Transverse colon (tissue), 4 donors: ENCODE data around the gene NAALAD2. TPM values are rescaled to one million over a fixed set of nuclear protein-coding genes. Genes with fewer than 3 reads are reported as not detected.

Source experiments
- DNase-seq: peaks from one replicate; pipeline ENCODE4 v3.0.0-alpha.2; 2019
- H3K27ac ChIP-seq, 4 donors: fragments of 200-600 bp; sonication (generic); 2 replicates each; pipeline ENCODE4 v1.5.1; 2016 to 2018; ENCODE audit warnings: inconsistent platforms in 4 of 4
- H3K27me3 ChIP-seq: fragments of 200-600 bp; sonication (generic); 2 replicates; pipeline ENCODE4 v1.5.1; 2017; ENCODE audit warnings: inconsistent platforms
- H3K36me3 ChIP-seq, 4 donors: fragments of 200-600 bp; sonication (generic); 2 replicates each; pipeline ENCODE4 v1.5.1; 2017 to 2019; ENCODE audit warnings: inconsistent platforms in 4 of 4
- H3K4me1 ChIP-seq, 4 donors: fragments of 200-600 bp; sonication (generic); 2 replicates each; pipeline ENCODE4 v1.5.1; 2017 to 2020; ENCODE audit warnings: inconsistent platforms in 4 of 4
- H3K4me3 ChIP-seq, 4 donors: fragments of 200-600 bp; sonication (generic); 1 replicate in 1 of 4; 2 replicates in 3 of 4; pipeline versions ENCODE4 v1.5.1 to v1.6.1; 2017 to 2019; ENCODE audit warnings: inconsistent platforms in 4 of 4
- H3K9me3 ChIP-seq, 2 donors: fragments of 200-600 bp; sonication (generic); 2 replicates each; pipeline ENCODE4 v1.5.1; 2017 to 2019; ENCODE audit warnings: inconsistent platforms in 2 of 2
- EP300 ChIP-seq: sonication (generic); formaldehyde crosslinking; IDR thresholded peaks from one replicate; pipeline ENCODE4 v1.6.1; 2017; ENCODE audit warnings: antibody characterized with exemption, low read depth
- POLR2A ChIP-seq: fragments of 450-650 bp; IDR thresholded peaks from one replicate; pipeline ENCODE4 v1.6.1; 2016; ENCODE audit warnings: antibody characterized with exemption, mild to moderate bottlenecking, moderate library complexity
- POLR2AphosphoS5 ChIP-seq, 3 donors: sonication (generic); formaldehyde crosslinking; IDR thresholded peaks; one replicate each; pipeline ENCODE4 v1.6.1; 2016; ENCODE audit warnings: antibody characterized with exemption in 3 of 3
- WGBS, 2 donors: methylation state at CpG; one replicate each; pipeline ENCODE4 v1.1.5; 2018; ENCODE audit warnings: low coverage in 1 of 2; 5-methylcytosine and 5-hydroxymethylcytosine counted together
- in situ Hi-C, 4 donors: fragments of 200-750 bp; cut with MboI; loops; one replicate each; pipeline versions ENCODE4 v1.15.0 to v1.15.1; 2017; ENCODE audit warnings: low sequenced_read_pairs in 3 of 4, low pct_ligation_motif_present in 1 of 4, low pct_unique_long_range_greater_than_20kb in 1 of 4
- intact Hi-C: fragments of 100-400 bp; cut with DNase I; formaldehyde crosslinking; loops from one replicate; pipeline ENCODE4 v1.15.1; 2023; ENCODE audit warnings: low total_unique reads
- total RNA-seq, 4 donors: library from RNA; depleted of rRNA; stranded (reverse); fragments of >200 nt; gene quantifications; one replicate each; pipeline ENCODE4 v1.1.0, GENCODE V29; 2016
- TF ChIP-seq, protein P1 (sequence below), 5 experiments: fragments of 200-600 bp in 3 of 5; fragments of 450-650 bp in 2 of 5; sonication (generic) in 3 of 5; IDR thresholded peaks; 1 replicate in 2 of 5; 2 replicates in 3 of 5; pipeline ENCODE4 v1.5.1; 2016 to 2017; ENCODE audit warnings: antibody characterized with exemption in 5 of 5, inconsistent platforms in 3 of 5, mild to moderate bottlenecking in 2 of 5, moderate library complexity in 1 of 5

Gene NAALAD2
- total RNA-seq, 4 donors from 2014 or later, result 0.55 to 1.3 TPM; not detected in 2

DNA sequence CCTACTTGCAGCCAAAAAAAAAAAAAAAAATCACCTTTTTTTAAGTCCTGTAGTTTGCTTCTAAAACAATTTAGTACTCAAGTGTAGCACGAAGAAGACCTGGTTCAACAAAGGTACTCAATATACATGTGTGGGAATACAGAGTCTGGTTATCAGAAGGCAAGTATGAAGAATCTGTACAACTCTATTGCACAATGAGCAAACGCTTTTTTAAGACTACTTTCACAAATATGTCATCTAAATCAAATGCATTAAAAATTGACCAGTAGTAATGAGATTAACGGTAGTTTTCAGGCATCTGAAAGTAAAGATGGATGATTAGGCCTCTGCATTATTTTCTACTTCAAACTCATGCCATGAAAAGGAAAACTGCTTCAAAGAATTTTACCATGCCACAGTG lies 78.9 kb downstream of the NAALAD2 start:
- TF ChIP-seq, protein P1, sequence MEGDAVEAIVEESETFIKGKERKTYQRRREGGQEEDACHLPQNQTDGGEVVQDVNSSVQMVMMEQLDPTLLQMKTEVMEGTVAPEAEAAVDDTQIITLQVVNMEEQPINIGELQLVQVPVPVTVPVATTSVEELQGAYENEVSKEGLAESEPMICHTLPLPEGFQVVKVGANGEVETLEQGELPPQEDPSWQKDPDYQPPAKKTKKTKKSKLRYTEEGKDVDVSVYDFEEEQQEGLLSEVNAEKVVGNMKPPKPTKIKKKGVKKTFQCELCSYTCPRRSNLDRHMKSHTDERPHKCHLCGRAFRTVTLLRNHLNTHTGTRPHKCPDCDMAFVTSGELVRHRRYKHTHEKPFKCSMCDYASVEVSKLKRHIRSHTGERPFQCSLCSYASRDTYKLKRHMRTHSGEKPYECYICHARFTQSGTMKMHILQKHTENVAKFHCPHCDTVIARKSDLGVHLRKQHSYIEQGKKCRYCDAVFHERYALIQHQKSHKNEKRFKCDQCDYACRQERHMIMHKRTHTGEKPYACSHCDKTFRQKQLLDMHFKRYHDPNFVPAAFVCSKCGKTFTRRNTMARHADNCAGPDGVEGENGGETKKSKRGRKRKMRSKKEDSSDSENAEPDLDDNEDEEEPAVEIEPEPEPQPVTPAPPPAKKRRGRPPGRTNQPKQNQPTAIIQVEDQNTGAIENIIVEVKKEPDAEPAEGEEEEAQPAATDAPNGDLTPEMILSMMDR (IDR thresholded peaks at IDR 0.05), result no peak
- TF ChIP-seq EP300, result no peak
- no peak for TF ChIP-seq POLR2A
- TF ChIP-seq POLR2AphosphoS5 (IDR thresholded peaks at IDR 0.05), result no peak
- Histone ChIP-seq H3K27ac (no peak overlapping the region), H3K36me3 (peaks cover 0 to 42% (median 16%) of the 10 kb centered on the region in 4 donors), H3K4me1 (no peaks in the 10 kb centered on the region), H3K27me3 (no peaks in the 10 kb centered on the region), H3K9me3 (no peaks in the 10 kb centered on the region), H3K4me3 (no peak overlapping the region)
- no peak for DNase-seq
- in situ Hi-C loops (no loop called here), intact Hi-C loops (no loop called here)
- 87 to 89% methylated on average over 3 of the region's 3 CpGs for WGBS, 2 donors

GRCh38 chr11:90216611-90217010 lies 82.1 kb downstream of the NAALAD2 start:
- 87 to 88% methylated on average over 5 of the region's 5 CpGs for WGBS, 2 donors
- no peaks in the 10 kb centered on the region for H3K27me3 ChIP-seq
- in situ Hi-C loops (no loop called here), intact Hi-C loops (no loop called here)
- no peaks in the 10 kb centered on the region for H3K9me3 ChIP-seq
- peaks cover 0 to 28% (median 6%) of the 10 kb centered on the region in 4 donors for H3K36me3 ChIP-seq
- no peak overlapping the region for H3K27ac ChIP-seq
- DNase-seq, result no peak
- H3K4me1 ChIP-seq, result peaks cover 3 to 22% (median 7%) of the 10 kb centered on the region in 4 donors
- H3K4me3 ChIP-seq, result no peak overlapping the region
- no peak for TF ChIP-seq POLR2A
- no peak for TF ChIP-seq EP300

DNA sequence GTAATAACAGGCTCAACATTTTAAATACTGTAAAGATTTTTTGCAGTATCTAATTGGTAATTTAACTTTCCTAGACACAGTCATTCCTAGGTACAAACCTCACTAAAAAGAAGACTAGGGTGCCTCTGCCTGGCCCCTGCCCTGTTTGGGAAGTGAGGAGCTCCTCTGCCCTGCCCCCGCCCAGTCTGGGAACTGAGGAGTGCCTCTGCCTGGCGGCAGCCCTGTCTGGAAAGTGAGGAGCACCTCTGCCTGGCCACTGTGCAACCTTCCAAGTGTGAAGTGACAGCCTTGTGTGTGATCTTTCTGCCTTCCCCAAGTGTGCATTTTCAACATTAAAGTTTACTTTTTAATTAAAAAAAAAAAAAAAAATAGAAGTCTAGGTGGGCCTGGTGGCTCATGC lies 84.1 kb downstream of the NAALAD2 start:
- in situ Hi-C loops (no loop called here), intact Hi-C loops (no loop called here)
- Histone ChIP-seq H3K27ac (no peak overlapping the region), H3K9me3 (no peaks in the 10 kb centered on the region), H3K4me3 (no peak overlapping the region), H3K36me3 (peaks cover 0 to 15% (median 3%) of the 10 kb centered on the region in 4 donors), H3K4me1 (peaks cover 6 to 28% (median 10%) of the 10 kb centered on the region in 4 donors), H3K27me3 (no peaks in the 10 kb centered on the region)
- no peak for DNase-seq
- WGBS, 2 donors, result 63 to 77% methylated on average over 2 of the region's 2 CpGs
- no peak for TF ChIP-seq EP300
- TF ChIP-seq, protein P1 (IDR thresholded peaks at IDR 0.05), result no peak
- no peak for TF ChIP-seq POLR2A
- TF ChIP-seq POLR2AphosphoS5 (IDR thresholded peaks at IDR 0.05), result no peak

DNA sequence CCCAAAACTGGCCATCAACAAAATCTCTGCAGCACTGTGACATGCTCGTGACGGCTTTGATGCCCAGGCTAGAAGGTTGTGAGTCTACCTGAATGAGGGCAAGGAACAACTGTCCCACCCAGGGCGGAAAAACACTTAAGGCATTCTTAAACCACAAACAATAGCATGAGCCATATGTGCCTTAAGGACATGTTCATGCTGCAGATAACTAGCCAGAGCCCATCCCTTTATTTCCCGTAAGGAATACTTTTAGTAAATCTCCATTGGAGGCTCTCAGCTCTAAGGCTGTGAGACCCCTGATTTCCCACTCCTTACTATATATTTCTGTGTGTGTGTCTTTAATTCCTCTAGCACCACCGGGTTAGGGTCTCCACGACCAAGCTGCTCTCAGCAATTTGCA lies 85.0 kb downstream of the NAALAD2 start:
- 79 to 93% methylated on average over 5 to 6 of the region's 6 CpGs for WGBS, 2 donors
- no peak overlapping the region for H3K4me3 ChIP-seq
- peaks cover 0 to 8% (median 0%) of the 10 kb centered on the region in 4 donors for H3K36me3 ChIP-seq
- H3K9me3 ChIP-seq, result no peaks in the 10 kb centered on the region
- no peaks in the 10 kb centered on the region for H3K27me3 ChIP-seq
- no peak for DNase-seq
- H3K4me1 ChIP-seq, result peaks cover 11 to 36% (median 12%) of the 10 kb centered on the region in 4 donors
- intact Hi-C loops, result no loop called here
- TF ChIP-seq EP300 (no peak), POLR2AphosphoS5 (IDR thresholded peaks at IDR 0.05) (no peak), POLR2A (no peak)
- TF ChIP-seq, protein P1 (IDR thresholded peaks at IDR 0.05), result no peak
- no peak overlapping the region for H3K27ac ChIP-seq
- in situ Hi-C loops, result no loop called here

GRCh38 chr11:90220391-90220790 lies 85.9 kb downstream of the NAALAD2 start:
- peaks cover 0 to 8% (median 0%) of the 10 kb centered on the region in 4 donors for H3K36me3 ChIP-seq
- H3K27me3 ChIP-seq, result no peaks in the 10 kb centered on the region
- H3K4me1 ChIP-seq, result peaks cover 11 to 38% (median 14%) of the 10 kb centered on the region in 4 donors
- intact Hi-C loops (no loop called here), in situ Hi-C loops (no loop called here)
- no peak for DNase-seq
- H3K9me3 ChIP-seq, result no peaks in the 10 kb centered on the region
- peak overlapping the region in 1 of 4 donors; percentile 1 for H3K4me3 ChIP-seq
- 49 to 71% methylated on average over 1 of the region's 1 CpG for WGBS, 2 donors
- H3K27ac ChIP-seq, result no peak overlapping the region
- TF ChIP-seq, protein P1 (IDR thresholded peaks at IDR 0.05), result no peak
- TF ChIP-seq POLR2AphosphoS5 (IDR thresholded peaks at IDR 0.05) (no peak), EP300 (no peak), POLR2A (no peak)
